Measurements from ENCODE around the gene FNBP1.
A peak's percentile ranks its signal among the peaks of the same experiment; 100 is the strongest.
"Not testable (repeated sequence)": the region's sequence is repeated elsewhere in the genome, so short reads cannot be mapped to it uniquely, and the experiment has no call there.

The FNBP1 gene

GRCh38 chr9:129989740-129990139 is 53.2 kb downstream of the FNBP1 start:
- DNase-seq: no peak

GRCh38 chr9:129989362-129989708 is 53.7 kb downstream of the FNBP1 start:
- no peak for DNase-seq

GRCh38 chr9:129988607-129989361 is 54.2 kb downstream of the FNBP1 start:
- peak; percentile 52 for DNase-seq

- no peak for DNase-seq
Measured at GRCh38 chr9:129987941-129988340, 55.0 kb downstream of the FNBP1 start.

GRCh38 chr9:129987047-129987446 is 55.9 kb downstream of the FNBP1 start:
- no peak for DNase-seq

- not testable (repeated sequence) for DNase-seq
Measured at GRCh38 chr9:129984589-129984988, 58.4 kb downstream of the FNBP1 start.

- DNase-seq: no peak
Measured at GRCh38 chr9:129983891-129984290, 59.1 kb downstream of the FNBP1 start.

- DNase-seq: no peak
Measured at GRCh38 chr9:129981180-129981907, 61.6 kb downstream of the FNBP1 start.

GRCh38 chr9:129980224-129980623 is 62.8 kb downstream of the FNBP1 start:
- DNase-seq: not testable (repeated sequence)

- DNase-seq: no peak
Measured at GRCh38 chr9:129979071-129979745, 63.8 kb downstream of the FNBP1 start.

- DNase-seq: no peak
Measured at GRCh38 chr9:129972816-129973215, 70.2 kb downstream of the FNBP1 start.

- no peak for DNase-seq
Measured at GRCh38 chr9:129968690-129969485, 74.1 kb downstream of the FNBP1 start.

- DNase-seq: no peak
Measured at GRCh38 chr9:129964901-129965734, 77.9 kb downstream of the FNBP1 start.

GRCh38 chr9:129962889-129963703 is 79.9 kb downstream of the FNBP1 start:
- DNase-seq: peak; percentile 88

GRCh38 chr9:129962451-129962864 is 80.5 kb downstream of the FNBP1 start:
- no peak for DNase-seq

GRCh38 chr9:129958796-129959195 is 84.2 kb downstream of the FNBP1 start:
- no peak for DNase-seq

- peak; percentile 37 for DNase-seq
Measured at GRCh38 chr9:129954868-129955550, 88.0 kb downstream of the FNBP1 start.

GRCh38 chr9:129953736-129954135 is 89.3 kb downstream of the FNBP1 start:
- DNase-seq: no peak

- DNase-seq: no peak
Measured at GRCh38 chr9:129952337-129952736, 90.7 kb downstream of the FNBP1 start.

GRCh38 chr9:129949821-129950220 is 93.2 kb downstream of the FNBP1 start:
- DNase-seq: no peak

- not testable (repeated sequence) for DNase-seq
Measured at GRCh38 chr9:129948626-129949025, 94.4 kb downstream of the FNBP1 start.

All from CD4-positive, alpha-beta T cell treated with Interleukin-12 subunit alpha and Interleukin-12 subunit beta, for 1 hour (primary cell).